PC-9 (cell line): ENCODE results near the gene SMPD4. TPM values are rescaled to one million over a fixed set of nuclear protein-coding genes. Genes with fewer than 3 reads are reported as not detected.
"Not testable (repeated sequence)": the region's sequence is repeated elsewhere in the genome, so short reads cannot be mapped to it uniquely, and the experiment has no call there.

Source experiments
- BruUV-seq: library from RNA; stranded (reverse); fragments of 400-500 nt; replicated peaks from 2 replicates; lab custom pipeline; 2021; lab: Mats Ljungman, UMichigan
- CTCF ChIA-PET: fragments of 300-600 bp; sonication (Branson Sonifier 250); formaldehyde crosslinking; loops from one replicate; lab custom pipeline; 2022; ENCODE audit warnings: antibody characterized with exemption; lab: Charles Lee
- POLR2A ChIA-PET: fragments of 300-600 bp; sonication (Branson Sonifier 250); formaldehyde crosslinking; loops from one replicate; lab custom pipeline; 2022; ENCODE audit warnings: antibody characterized with exemption; ENCODE audit not compliant: unreplicated experiment; lab: Charles Lee
- DNase-seq, 2 experiments: peaks; one replicate each; pipeline versions ENCODE4 v3.0.0 to v3.0.0-alpha.2; 2015 to 2022; ENCODE audit warnings: mixed read lengths in 1 of 2
- H2AFZ ChIP-seq: fragments of 200-600 bp; sonication (generic); 2 replicates; pipeline ENCODE4 v1.8.1; 2017; ENCODE audit warnings: antibody characterized with exemption
- H3F3A ChIP-seq: fragments of 200-600 bp; sonication (generic); 2 replicates; pipeline ENCODE4 v1.8.1; 2017; ENCODE audit warnings: antibody characterized with exemption, mild to moderate bottlenecking, low read depth; ENCODE audit not compliant: insufficient read depth
- H3K27ac ChIP-seq: fragments of 200-600 bp; sonication (generic); 2 replicates; pipeline ENCODE4 v1.6.1; 2016; ENCODE audit warnings: mixed run types
- H3K27me3 ChIP-seq: fragments of 200-600 bp; sonication (generic); 2 replicates; pipeline ENCODE4 v1.6.1; 2016; ENCODE audit warnings: low read depth, mixed run types; ENCODE audit not compliant: insufficient read depth
- H3K36me3 ChIP-seq: fragments of 200-600 bp; sonication (generic); 2 replicates; pipeline ENCODE4 v1.6.1; 2016; ENCODE audit warnings: low read depth, mixed run types
- H3K4me1 ChIP-seq: fragments of 200-600 bp; sonication (generic); replicated peaks from 2 replicates; pipeline ENCODE4 v1.6.1; 2016; ENCODE audit warnings: mixed run types; ENCODE audit not compliant: insufficient read depth
- H3K4me2 ChIP-seq: fragments of 200-600 bp; sonication (generic); 2 replicates; pipeline ENCODE4 v1.6.1; 2017; ENCODE audit warnings: mixed run types
- H3K4me3 ChIP-seq: fragments of 200-600 bp; sonication (generic); 2 replicates; pipeline ENCODE4 v1.6.1; 2016; ENCODE audit warnings: mixed run types
- H3K79me2 ChIP-seq: fragments of 200-600 bp; sonication (generic); 2 replicates; pipeline ENCODE4 v1.6.1; 2017; ENCODE audit warnings: low read depth, mixed run types
- H3K9me2 ChIP-seq: fragments of 200-600 bp; sonication (generic); 2 replicates; pipeline ENCODE4 v1.8.1; 2017; ENCODE audit warnings: mild to moderate bottlenecking; ENCODE audit not compliant: insufficient read depth
- H3K9me3 ChIP-seq: fragments of 200-600 bp; sonication (generic); 2 replicates; pipeline ENCODE4 v1.8.1; 2016; ENCODE audit warnings: low read depth; ENCODE audit not compliant: insufficient read depth
- H4K20me1 ChIP-seq: fragments of 200-600 bp; sonication (generic); 2 replicates; pipeline ENCODE4 v1.8.1; 2017; ENCODE audit not compliant: insufficient read depth
- CTCF ChIP-seq: fragments of 200-600 bp; sonication (generic); conservative IDR thresholded peaks from 2 replicates; pipeline ENCODE4 v1.6.1; 2017; ENCODE audit warnings: mixed run types, antibody characterized with exemption, mild to moderate bottlenecking, moderate library complexity
- EZH2 ChIP-seq: fragments of 200-600 bp; sonication (generic); IDR thresholded peaks from 2 replicates; pipeline ENCODE4 v1.8.0; 2017; ENCODE audit warnings: antibody characterized with exemption, low read depth
- intact Hi-C: fragments of 100-400 bp; cut with micrococcal nuclease; formaldehyde crosslinking; loops from one replicate; pipeline ENCODE4 v1.10.0; 2022; ENCODE audit not compliant: unreplicated experiment
- total RNA-seq: library from RNA; stranded (reverse); gene quantifications from 2 replicates; pipeline ENCODE4 v1.2.3, GENCODE V29; 2021

The SMPD4 gene
- total RNA-seq, 1 experiment from 2014 or later = 77.9 TPM

GRCh38 chr2:130165293-130166016 is 15.9 kb downstream of the SMPD4 start:
- CTCF ChIA-PET = no interaction called here
- H3K4me1 ChIP-seq = no peaks in the 10 kb centered on the region
- POLR2A ChIA-PET = no interaction called here

GRCh38 chr2:130162968-130163367 is 18.4 kb downstream of the SMPD4 start:
- H3F3A ChIP-seq = no peaks in the 10 kb centered on the region
- no peak overlapping the region for H3K27ac ChIP-seq
- no peak for DNase-seq
- ChIA-PET CTCF (no interaction called here), POLR2A (no interaction called here)
- no peak overlapping the region for H2AFZ ChIP-seq
- H3K4me1 ChIP-seq = no peaks in the 10 kb centered on the region
- no TSS peak for BruUV-seq
- no peak for TF ChIP-seq CTCF
- no peak for TF ChIP-seq EZH2
- no peak overlapping the region for H3K4me3 ChIP-seq
- no peaks in the 10 kb centered on the region for H3K79me2 ChIP-seq
- H4K20me1 ChIP-seq = no peaks in the 10 kb centered on the region
- no peaks in the 10 kb centered on the region for H3K9me2 ChIP-seq
- peaks cover 5% of the 10 kb centered on the region; the same call in 1 of the 2 replicates for H3K36me3 ChIP-seq
- intact Hi-C loops = no loop called here
- no peaks in the 10 kb centered on the region for H3K9me3 ChIP-seq
- no peak overlapping the region for H3K4me2 ChIP-seq
- no peaks in the 10 kb centered on the region for H3K27me3 ChIP-seq

More at GRCh38 chr2:130165293-130166016, 15.9 kb downstream of the SMPD4 start:
- no peaks in the 10 kb centered on the region for H3K27me3 ChIP-seq
- no peaks in the 10 kb centered on the region for H3K79me2 ChIP-seq
- H4K20me1 ChIP-seq = no peaks in the 10 kb centered on the region
- H3F3A ChIP-seq = no peaks in the 10 kb centered on the region
- no TSS peak for BruUV-seq
- no peak overlapping the region for H3K4me2 ChIP-seq
- H3K4me3 ChIP-seq = no peak overlapping the region
- no peak for DNase-seq
- H3K36me3 ChIP-seq = peaks cover 5% of the 10 kb centered on the region; the same call in 1 of the 2 replicates
- H2AFZ ChIP-seq = no peak overlapping the region
- H3K27ac ChIP-seq = no peak overlapping the region
- no peaks in the 10 kb centered on the region for H3K9me3 ChIP-seq
- no peaks in the 10 kb centered on the region for H3K9me2 ChIP-seq
- intact Hi-C loops = no loop called here
- TF ChIP-seq CTCF (no peak), EZH2 (no peak)

GRCh38 chr2:130162486-130162885 is 18.9 kb downstream of the SMPD4 start:
- H3K36me3 ChIP-seq, H3K4me2 ChIP-seq, H3K9me2 ChIP-seq, intact Hi-C loops, DNase-seq, H3K79me2 ChIP-seq, H2AFZ ChIP-seq, H3K4me3 ChIP-seq, H4K20me1 ChIP-seq, H3K9me3 ChIP-seq, H3K27me3 ChIP-seq, CTCF ChIA-PET, POLR2A ChIA-PET, H3K4me1 ChIP-seq, BruUV-seq, H3F3A ChIP-seq, H3K27ac ChIP-seq: not testable (repeated sequence)

GRCh38 chr2:130160838-130161705 is 20.3 kb downstream of the SMPD4 start:
- H3K4me1 ChIP-seq, CTCF ChIA-PET, H3K4me2 ChIP-seq, H3K27ac ChIP-seq, H4K20me1 ChIP-seq, H3K4me3 ChIP-seq, H3K27me3 ChIP-seq, BruUV-seq, H3K36me3 ChIP-seq, H2AFZ ChIP-seq, H3K79me2 ChIP-seq, H3F3A ChIP-seq, intact Hi-C loops, H3K9me3 ChIP-seq, POLR2A ChIA-PET, DNase-seq, H3K9me2 ChIP-seq: not testable (repeated sequence)
